SKM-1 (cell line): ENCODE results near the gene FEV.

Source experiments
- DNase-seq: peaks from one replicate; lab custom pipeline; 2025; ENCODE audit not compliant: unreplicated experiment; lab: John Stamatoyannopoulos, UW

FEV gene

GRCh38 chr2:218993345-218994315 lies 8.6 kb upstream of the FEV start, which contains the start of gene CRYBA2:
TSS of gene CRYBA2 (minus strand) at chr2:218993422. CDS start at chr2:218993176, 246 bp downstream.
- no peak for DNase-seq

GRCh38 chr2:218992703-218993344 lies 7.8 kb upstream of the FEV start:
- DNase-seq, result no peak

- DNase-seq, result no peak
Measured at GRCh38 chr2:218992196-218992595, 7.2 kb upstream of the FEV start.

GRCh38 chr2:218991674-218992168 lies 6.7 kb upstream of the FEV start:
- DNase-seq, result no peak

GRCh38 chr2:218990612-218991011 lies 5.6 kb upstream of the FEV start:
- DNase-seq, result no peak

GRCh38 chr2:218990052-218990451 lies 5.1 kb upstream of the FEV start:
- no peak for DNase-seq

- no peak for DNase-seq
Measured at GRCh38 chr2:218988650-218989049, 3.7 kb upstream of the FEV start.

- no peak for DNase-seq
Measured at GRCh38 chr2:218988164-218988563, 3.2 kb upstream of the FEV start.

GRCh38 chr2:218986148-218986761 lies 1.3 kb upstream of the FEV start:
- DNase-seq, result no peak

- no peak for DNase-seq
Measured at GRCh38 chr2:218985325-218986091, 524 bp upstream of the FEV start.

GRCh38 chr2:218984239-218985020 lies 554 bp downstream of the FEV start:
- no peak for DNase-seq

- DNase-seq, result no peak
Measured at GRCh38 chr2:218983934-218984238, 1.1 kb downstream of the FEV start.

GRCh38 chr2:218983263-218983933 lies 1.6 kb downstream of the FEV start:
- no peak for DNase-seq

GRCh38 chr2:218982586-218983262 lies 2.3 kb downstream of the FEV start:
- no peak for DNase-seq

- DNase-seq, result no peak
Measured at GRCh38 chr2:218981881-218982585, 3.0 kb downstream of the FEV start.

- no peak for DNase-seq
Measured at GRCh38 chr2:218981390-218981880, 3.5 kb downstream of the FEV start.

- DNase-seq, result no peak
Measured at GRCh38 chr2:218980735-218981389, 4.1 kb downstream of the FEV start.
